ENCODE data around the gene OTOP1. TPM values are rescaled to one million over a fixed set of nuclear protein-coding genes. Genes with fewer than 3 reads are reported as not detected.
A peak's percentile ranks its signal among the peaks of the same experiment; 100 is the strongest.
"Not testable (repeated sequence)": the region's sequence is repeated elsewhere in the genome, so short reads cannot be mapped to it uniquely, and the experiment has no call there.

OTOP1 gene
- not detected for polyA plus RNA-seq (ENCODE audit: low read depth in 6 of 6)

- H3K9me3 Mint-ChIP-seq: peaks cover 3 to 6% (median 5%) of the 10 kb centered on the region in 7 donors
- peaks cover 42 to 78% (median 65%) of the 10 kb centered on the region in 3 donors for H3K27me3 Mint-ChIP-seq
- H3K27ac Mint-ChIP-seq: no peak within 1 kb of the TSS
- peaks cover 7 to 13% (median 11%) of the 10 kb centered on the region in 3 donors for H3K4me1 Mint-ChIP-seq
- DNase-seq: no peak
- ATAC-seq (ENCODE audit: low read depth in 2 of 2): no peak
- peaks cover 0 to 28% of the 10 kb centered on the region in 2 donors for H3K36me3 Mint-ChIP-seq
- H3K4me3 Mint-ChIP-seq: peak within 1 kb of the TSS in 5 of 8 donors; percentile 31 to 73 (median 42)
Measured at GRCh38 chr4:4226606-4227438, at the start of gene OTOP1. OTOP1 (minus strand) TSS chr4:4226929; CDS start chr4:4226864, 65 bp downstream.

- DNase-seq (no peak), ATAC-seq (ENCODE audit: low read depth in 2 of 2) (no peak)
- no peaks in the 10 kb centered on the region for H3K4me1 Mint-ChIP-seq
- H3K4me3 Mint-ChIP-seq: peak overlapping the region in 1 of 8 donors; percentile 41
- peak overlapping the region in 2 of 6 donors; percentile 76 to 79 for H3K27ac Mint-ChIP-seq
- peaks cover 22 to 35% of the 10 kb centered on the region in 2 donors for H3K36me3 Mint-ChIP-seq
- no peaks in the 10 kb centered on the region for H3K27me3 Mint-ChIP-seq
- H3K9me3 Mint-ChIP-seq: no peaks in the 10 kb centered on the region
Measured at GRCh38 chr4:4274226-4274625, 47.5 kb upstream of the OTOP1 start.

DNA sequence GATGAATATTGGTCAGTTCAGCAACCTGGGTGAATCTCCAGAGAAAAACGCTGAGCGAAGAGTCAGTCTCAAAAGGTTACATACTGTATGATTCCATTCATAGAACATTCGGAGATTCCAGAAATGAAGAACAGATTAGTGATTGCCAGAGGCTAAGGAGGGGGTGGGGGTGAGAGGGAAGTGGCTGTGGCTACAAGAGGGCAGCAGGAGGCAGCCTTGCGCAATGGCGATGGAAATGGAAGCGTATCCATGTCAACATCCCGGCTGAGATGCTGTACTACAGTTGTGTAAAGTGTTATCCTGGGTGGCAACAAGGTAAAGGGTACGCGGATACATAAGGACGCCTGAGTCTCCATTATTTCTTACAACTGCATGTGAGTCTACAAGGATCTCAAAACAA lies 45.2 kb upstream of the OTOP1 start:
- no peak for DNase-seq

DNA sequence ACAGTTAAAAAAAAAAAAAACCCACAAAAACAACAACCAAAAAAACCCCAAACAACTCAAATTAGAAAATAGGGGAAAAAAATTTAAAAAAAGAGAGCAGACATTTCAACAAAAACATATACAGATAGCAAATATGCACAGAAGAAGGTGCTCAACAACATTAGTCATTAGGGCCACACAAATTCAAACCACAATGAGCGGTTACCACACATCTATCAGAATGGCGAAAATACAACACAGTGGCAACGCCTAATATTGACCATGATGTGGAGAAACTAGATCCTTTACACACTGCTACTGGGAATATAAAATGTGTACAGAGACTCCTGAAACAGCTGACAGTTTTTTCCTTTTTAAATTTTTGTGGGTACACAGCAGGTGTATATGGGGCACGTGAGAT lies 43.8 kb upstream of the OTOP1 start:
- H3K4me3 Mint-ChIP-seq: no peak overlapping the region
- H3K9me3 Mint-ChIP-seq: no peaks in the 10 kb centered on the region
- H3K36me3 Mint-ChIP-seq: peaks cover 20 to 29% of the 10 kb centered on the region in 2 donors
- ATAC-seq (ENCODE audit: low read depth in 2 of 2) (no peak), DNase-seq (no peak)
- no peaks in the 10 kb centered on the region for H3K4me1 Mint-ChIP-seq
- no peaks in the 10 kb centered on the region for H3K27me3 Mint-ChIP-seq
- H3K27ac Mint-ChIP-seq: no peak overlapping the region

More for the DNA sequence above, 45.2 kb upstream of the OTOP1 start:
- Mint-ChIP-seq H3K4me1 (no peaks in the 10 kb centered on the region), H3K4me3 (no peak overlapping the region), H3K27me3 (no peaks in the 10 kb centered on the region), H3K9me3 (no peaks in the 10 kb centered on the region), H3K36me3 (peaks cover 20 to 29% of the 10 kb centered on the region in 2 donors), H3K27ac (no peak overlapping the region)
- no peak for ATAC-seq (ENCODE audit: low read depth in 2 of 2)

DNA sequence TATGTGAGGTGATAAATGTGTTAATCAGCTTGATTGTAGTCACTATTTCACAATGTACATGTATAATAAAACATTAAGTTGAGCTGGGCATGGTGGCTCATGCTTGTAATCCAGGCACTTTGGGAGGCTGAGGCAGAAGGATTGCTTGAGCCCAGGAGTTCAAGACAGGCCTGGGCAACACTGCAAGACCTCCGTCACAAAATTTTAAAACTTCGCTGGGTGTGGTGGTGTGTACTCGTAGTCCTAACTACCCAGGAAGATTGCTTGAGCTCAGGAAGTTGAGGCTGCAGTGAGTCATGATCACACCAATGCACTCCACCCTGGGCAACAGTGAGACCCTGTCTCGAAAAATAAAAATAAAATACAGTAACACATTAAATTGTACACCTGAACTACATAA lies 43.1 kb upstream of the OTOP1 start:
- DNase-seq: no peak
- H3K27ac Mint-ChIP-seq: no peak overlapping the region
- no peaks in the 10 kb centered on the region for H3K9me3 Mint-ChIP-seq
- H3K27me3 Mint-ChIP-seq: no peaks in the 10 kb centered on the region
- peaks cover 20 to 27% of the 10 kb centered on the region in 2 donors for H3K36me3 Mint-ChIP-seq
- H3K4me3 Mint-ChIP-seq: no peak overlapping the region
- no peaks in the 10 kb centered on the region for H3K4me1 Mint-ChIP-seq
- no peak for ATAC-seq (ENCODE audit: low read depth in 2 of 2)

DNA sequence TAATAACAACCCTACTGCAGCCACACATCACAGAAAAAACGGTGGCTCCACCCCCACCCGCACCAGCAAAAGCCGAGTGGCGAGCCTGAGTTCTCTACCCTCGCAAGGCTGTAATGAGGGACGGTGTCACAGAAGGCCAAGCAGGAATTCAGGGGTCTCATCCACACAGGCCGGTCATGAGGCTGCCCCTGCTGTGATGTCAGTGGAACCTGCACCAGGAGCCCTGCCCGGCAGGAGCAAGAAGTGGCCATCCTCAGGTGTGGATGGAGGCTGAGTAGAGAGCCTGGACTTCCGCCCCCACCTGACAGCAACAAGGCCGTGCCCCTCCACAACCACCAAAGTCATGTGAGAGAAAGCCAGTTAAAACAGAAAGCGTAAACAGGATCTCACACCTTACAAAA lies 42.6 kb upstream of the OTOP1 start:
- no peak for DNase-seq

GRCh38 chr4:4268776-4269175 lies 42.0 kb upstream of the OTOP1 start:
- no peak for ATAC-seq (ENCODE audit: low read depth in 2 of 2)
- Mint-ChIP-seq H3K27me3 (no peaks in the 10 kb centered on the region), H3K4me3 (no peak overlapping the region), H3K9me3 (no peaks in the 10 kb centered on the region), H3K36me3 (peaks cover 9 to 19% of the 10 kb centered on the region in 2 donors), H3K27ac (no peak overlapping the region), H3K4me1 (no peaks in the 10 kb centered on the region)
- no peak for DNase-seq

More for the DNA sequence above, 42.6 kb upstream of the OTOP1 start:
- Mint-ChIP-seq H3K27ac (peak overlapping the region in 1 of 6 donors; percentile 78), H3K4me3 (no peak overlapping the region), H3K9me3 (no peaks in the 10 kb centered on the region), H3K36me3 (peaks cover 14 to 21% of the 10 kb centered on the region in 2 donors), H3K27me3 (no peaks in the 10 kb centered on the region), H3K4me1 (no peaks in the 10 kb centered on the region)
- ATAC-seq (ENCODE audit: low read depth in 2 of 2): no peak

GRCh38 chr4:4267981-4268380 lies 41.3 kb upstream of the OTOP1 start:
- DNase-seq (no peak), ATAC-seq (ENCODE audit: low read depth in 2 of 2) (no peak)
- H3K36me3 Mint-ChIP-seq: peaks cover 9 to 19% of the 10 kb centered on the region in 2 donors
- H3K27ac Mint-ChIP-seq: no peak overlapping the region
- H3K4me3 Mint-ChIP-seq: no peak overlapping the region
- H3K27me3 Mint-ChIP-seq: no peaks in the 10 kb centered on the region
- no peaks in the 10 kb centered on the region for H3K4me1 Mint-ChIP-seq
- H3K9me3 Mint-ChIP-seq: no peaks in the 10 kb centered on the region

DNA sequence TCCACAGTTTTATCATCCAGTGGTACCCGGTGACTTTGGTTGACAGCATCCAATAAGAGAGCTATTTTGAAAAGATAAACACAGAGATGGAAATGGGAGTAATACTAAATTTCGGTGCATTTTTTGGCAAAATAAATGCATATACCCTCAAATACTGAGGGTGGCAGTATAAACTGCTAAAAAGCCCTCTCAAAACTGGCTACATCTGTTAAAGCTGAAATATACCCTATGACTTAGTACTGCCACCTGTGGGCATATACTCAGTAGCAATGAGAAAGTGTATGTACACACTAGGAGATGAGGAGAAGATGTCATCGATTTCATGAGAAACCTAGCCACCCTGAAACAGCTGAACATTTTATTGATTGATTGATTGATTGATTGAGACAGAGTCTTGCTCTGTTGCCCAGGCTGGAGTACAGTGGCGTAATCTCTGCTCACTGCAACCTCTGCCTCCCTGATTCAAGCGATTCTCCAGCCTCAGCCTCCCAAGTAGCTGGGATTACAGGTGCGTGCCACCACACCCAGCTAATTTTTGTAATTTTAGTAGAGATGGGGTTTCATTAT lies 33.5 kb upstream of the OTOP1 start:
- no peaks in the 10 kb centered on the region for H3K4me1 Mint-ChIP-seq
- ATAC-seq (ENCODE audit: low read depth in 2 of 2) (peak; percentile 74 to 85), DNase-seq (peak; percentile 18)
- H3K4me3 Mint-ChIP-seq: no peak overlapping the region
- peaks cover 0 to 10% (median 3%) of the 10 kb centered on the region in 3 donors for H3K27me3 Mint-ChIP-seq
- no peak overlapping the region for H3K27ac Mint-ChIP-seq
- H3K9me3 Mint-ChIP-seq: peaks cover 0 to 3% (median 0%) of the 10 kb centered on the region in 7 donors
- no peaks in the 10 kb centered on the region for H3K36me3 Mint-ChIP-seq

DNA sequence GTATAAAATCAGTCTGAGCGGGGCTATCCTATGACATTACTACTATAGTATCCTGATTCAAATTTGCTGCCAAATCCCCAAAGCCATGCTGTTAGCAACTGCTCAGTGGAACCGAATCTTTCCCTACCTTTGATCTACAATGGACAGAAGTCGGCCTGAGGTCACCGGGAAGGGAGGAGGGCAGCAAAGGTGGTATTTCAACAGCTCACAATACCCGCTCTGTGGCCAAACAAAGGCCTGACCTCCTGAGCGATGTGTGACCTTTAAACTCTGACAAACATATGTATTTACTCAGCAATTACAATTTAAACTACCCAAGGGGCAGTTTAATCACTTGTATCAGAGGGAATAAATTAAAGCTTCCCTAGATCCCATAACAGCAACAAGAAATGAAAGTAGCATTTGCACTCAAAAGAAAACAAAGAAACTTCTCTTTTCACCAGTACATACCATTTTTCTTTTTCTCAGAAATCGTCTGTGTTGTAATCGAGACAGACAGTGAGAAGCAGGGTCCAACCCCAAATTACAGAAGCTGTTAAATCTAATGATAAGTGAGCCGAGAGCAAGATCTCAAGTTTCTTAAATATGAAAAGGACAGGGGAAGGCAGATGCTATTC lies 32.9 kb upstream of the OTOP1 start:
- H3K4me3 Mint-ChIP-seq: no peak overlapping the region
- no peak overlapping the region for H3K27ac Mint-ChIP-seq
- peaks cover 0 to 3% (median 0%) of the 10 kb centered on the region in 7 donors for H3K9me3 Mint-ChIP-seq
- no peaks in the 10 kb centered on the region for H3K4me1 Mint-ChIP-seq
- H3K36me3 Mint-ChIP-seq: no peaks in the 10 kb centered on the region
- DNase-seq (no peak), ATAC-seq (ENCODE audit: low read depth in 2 of 2) (no peak)
- H3K27me3 Mint-ChIP-seq: peaks cover 0 to 15% (median 10%) of the 10 kb centered on the region in 3 donors

DNA sequence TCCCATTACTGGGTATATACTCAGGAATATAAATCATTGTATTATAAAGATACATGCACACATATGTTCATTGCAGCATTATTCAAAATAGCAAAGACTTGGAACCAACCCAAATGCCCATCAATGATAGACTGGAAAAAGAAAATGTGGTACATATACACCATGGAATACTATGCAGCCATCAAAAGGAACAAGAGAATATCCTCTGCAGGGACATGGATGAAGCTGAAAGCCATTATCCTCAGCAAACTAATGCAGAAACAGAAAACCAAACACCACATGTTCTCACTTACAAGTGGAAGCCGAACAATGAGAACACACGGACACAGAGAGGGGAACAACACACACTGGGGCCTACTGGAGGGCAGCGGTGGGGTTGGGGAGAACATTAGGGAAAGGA lies 31.0 kb upstream of the OTOP1 start:
- H3K9me3 Mint-ChIP-seq; H3K36me3 Mint-ChIP-seq; H3K27ac Mint-ChIP-seq; ATAC-seq (ENCODE audit: low read depth in 2 of 2); H3K4me3 Mint-ChIP-seq; H3K4me1 Mint-ChIP-seq; DNase-seq: not testable (repeated sequence)
- peaks cover 10 to 28% (median 24%) of the 10 kb centered on the region in 3 donors for H3K27me3 Mint-ChIP-seq

DNA sequence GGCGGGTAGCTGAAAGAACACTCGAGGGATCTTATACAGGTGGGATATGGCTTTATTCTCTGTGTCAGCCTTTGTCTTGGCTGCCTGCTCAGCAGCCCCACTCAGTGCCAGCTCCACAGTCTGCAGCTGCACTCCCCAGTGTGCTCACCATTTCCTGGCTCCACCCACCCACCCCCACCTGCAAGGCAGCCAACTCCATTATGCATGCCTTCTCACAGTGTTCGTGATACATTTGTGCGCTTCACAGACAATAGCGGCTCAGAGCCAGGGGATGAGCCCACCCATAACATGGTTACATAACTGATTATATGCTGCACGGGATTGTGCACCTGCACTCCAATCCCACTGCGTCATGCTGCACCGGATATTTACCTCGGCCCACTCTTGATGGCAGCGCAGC lies 30.1 kb upstream of the OTOP1 start:
- peaks cover 0 to 3% (median 0%) of the 10 kb centered on the region in 7 donors for H3K9me3 Mint-ChIP-seq
- H3K36me3 Mint-ChIP-seq: no peaks in the 10 kb centered on the region
- ATAC-seq (ENCODE audit: low read depth in 2 of 2): peak in 1 of 2 donors; percentile 32

DNA sequence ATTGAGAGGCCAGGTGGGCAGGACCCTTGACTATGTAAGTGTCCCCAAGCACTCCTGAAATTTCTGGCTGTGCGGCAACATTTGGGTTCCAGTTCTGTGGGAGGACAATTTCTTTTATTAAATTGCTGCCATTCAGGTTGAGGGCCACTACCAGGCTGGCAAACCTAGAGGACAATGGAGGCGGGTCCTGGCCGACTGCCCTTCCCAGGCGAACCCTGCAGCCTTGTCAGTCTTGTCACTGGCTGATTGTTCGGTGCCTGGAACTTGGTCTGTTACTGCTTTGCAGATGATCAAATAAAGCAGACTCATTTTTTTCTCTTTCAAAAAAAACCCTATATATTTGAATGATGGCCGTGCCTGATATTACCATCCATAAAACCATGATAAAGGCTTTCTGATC lies 27.9 kb upstream of the OTOP1 start:
- Mint-ChIP-seq H3K27ac (no peak overlapping the region), H3K9me3 (peaks cover 0 to 3% (median 0%) of the 10 kb centered on the region in 7 donors), H3K27me3 (peaks cover 13 to 28% (median 24%) of the 10 kb centered on the region in 3 donors), H3K4me1 (peaks cover 0 to 1% (median 0%) of the 10 kb centered on the region in 3 donors), H3K4me3 (no peak overlapping the region), H3K36me3 (no peaks in the 10 kb centered on the region)
- DNase-seq (no peak), ATAC-seq (ENCODE audit: low read depth in 2 of 2) (no peak)

More for the DNA sequence above, 30.1 kb upstream of the OTOP1 start:
- H3K4me3 Mint-ChIP-seq: no peak overlapping the region
- peaks cover 0 to 1% (median 0%) of the 10 kb centered on the region in 3 donors for H3K4me1 Mint-ChIP-seq
- DNase-seq: no peak
- H3K27me3 Mint-ChIP-seq: peaks cover 13 to 28% (median 24%) of the 10 kb centered on the region in 3 donors
- H3K27ac Mint-ChIP-seq: no peak overlapping the region
